ENCODE measurements around the gene DDX24.
"Not testable (repeated sequence)": the region's sequence is repeated elsewhere in the genome, so short reads cannot be mapped to it uniquely, and the experiment has no call there.

Gene DDX24

DNA sequence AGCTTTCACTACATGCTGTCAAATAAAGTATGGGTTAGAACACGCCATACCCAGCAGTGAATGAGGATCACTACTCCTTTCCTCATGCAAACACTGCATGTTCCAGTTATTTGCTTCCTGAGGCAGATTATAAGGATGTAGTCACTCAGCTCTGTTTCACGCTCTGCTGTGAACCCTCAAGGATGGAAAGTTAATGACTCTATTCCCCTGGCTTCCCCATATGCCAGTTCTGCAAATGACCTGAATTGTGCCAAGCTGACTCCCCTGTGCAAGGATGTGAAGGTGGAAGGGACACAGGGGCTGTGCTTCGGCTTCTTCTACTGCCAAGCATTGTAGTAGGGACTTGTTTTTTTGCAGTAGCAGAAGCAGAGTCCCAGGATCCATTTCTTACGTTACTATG, 6.9 kb upstream of the DDX24 start:
- DNase-seq (ENCODE audit: low spot score) (no peak), FAIRE-seq (no peak)

DNA sequence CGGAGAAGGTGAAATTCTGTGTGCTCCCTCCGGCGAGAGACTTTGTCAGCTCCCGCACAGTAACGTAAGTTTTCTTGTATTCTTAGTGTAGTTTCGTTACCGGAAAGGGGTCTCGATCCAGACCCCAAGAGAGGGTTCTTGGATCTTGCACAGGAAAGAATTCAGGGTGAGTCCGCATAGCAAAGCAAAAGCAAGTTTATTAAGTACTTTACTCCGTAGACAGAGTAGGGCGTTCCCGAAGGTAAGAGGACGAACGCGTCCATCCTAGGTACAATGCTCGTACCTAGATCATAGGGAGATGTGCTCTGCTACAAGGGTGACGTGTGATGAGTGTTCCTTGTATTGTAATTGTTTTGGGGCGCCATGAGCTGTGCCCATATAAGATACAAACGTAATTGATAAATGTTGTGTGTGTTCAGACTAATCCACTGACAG, 401 bp upstream of the DDX24 start:
- DNase-seq (ENCODE audit: low spot score) (no peak), FAIRE-seq (no peak)

GRCh38 chr14:94079891-94080620, 946 bp downstream of the DDX24 start:
- no peak for FAIRE-seq
- DNase-seq (ENCODE audit: low spot score) = peak; percentile 20

DNA sequence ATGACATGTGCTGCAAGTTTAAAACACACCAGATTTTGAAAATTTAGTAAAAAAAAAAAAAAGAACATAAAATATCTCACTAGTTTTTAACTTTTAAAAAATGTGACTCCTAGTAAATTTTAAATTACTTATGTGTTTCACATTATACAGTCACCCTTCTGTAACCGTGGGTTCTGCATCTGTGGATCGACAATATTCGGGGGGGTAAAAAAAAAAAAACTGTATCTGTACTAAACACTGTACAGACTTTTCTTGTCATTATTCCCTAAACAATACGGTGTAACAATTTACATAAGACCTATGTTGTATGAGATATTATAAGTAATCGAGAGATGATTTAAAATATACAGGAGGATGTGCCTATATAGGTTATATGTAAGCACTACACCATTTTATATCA, 3.2 kb downstream of the DDX24 start:
- FAIRE-seq (no peak), DNase-seq (ENCODE audit: low spot score) (no peak)

GRCh38 chr14:94077111-94077821, 3.7 kb downstream of the DDX24 start:
- no peak for DNase-seq (ENCODE audit: low spot score)

DNA sequence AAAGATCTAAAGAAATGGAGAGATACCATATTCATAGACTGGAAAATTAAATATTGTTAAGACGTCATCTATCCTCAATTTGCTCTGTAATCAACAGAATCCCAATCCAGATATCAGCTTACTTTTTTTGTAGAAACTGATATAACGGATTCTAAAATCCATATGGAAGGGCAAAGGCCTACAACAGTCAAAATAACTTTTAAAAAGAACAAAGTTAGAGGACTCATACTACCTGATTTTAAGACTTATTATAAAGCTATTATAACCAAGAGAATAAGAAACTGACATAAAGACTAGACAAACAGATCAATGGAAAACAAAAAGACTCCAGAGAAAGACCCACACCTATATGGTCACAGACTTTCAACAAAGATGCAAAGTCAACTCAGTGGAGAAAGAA, 6.0 kb downstream of the DDX24 start:
- FAIRE-seq = no peak

More at GRCh38 chr14:94077111-94077821, 3.7 kb downstream of the DDX24 start:
- no peak for FAIRE-seq

GRCh38 chr14:94074534-94074933, 6.5 kb downstream of the DDX24 start:
- no peak for FAIRE-seq
- DNase-seq (ENCODE audit: low spot score) = no peak

More for the DNA sequence above, 6.0 kb downstream of the DDX24 start:
- DNase-seq (ENCODE audit: low spot score) = no peak

DNA sequence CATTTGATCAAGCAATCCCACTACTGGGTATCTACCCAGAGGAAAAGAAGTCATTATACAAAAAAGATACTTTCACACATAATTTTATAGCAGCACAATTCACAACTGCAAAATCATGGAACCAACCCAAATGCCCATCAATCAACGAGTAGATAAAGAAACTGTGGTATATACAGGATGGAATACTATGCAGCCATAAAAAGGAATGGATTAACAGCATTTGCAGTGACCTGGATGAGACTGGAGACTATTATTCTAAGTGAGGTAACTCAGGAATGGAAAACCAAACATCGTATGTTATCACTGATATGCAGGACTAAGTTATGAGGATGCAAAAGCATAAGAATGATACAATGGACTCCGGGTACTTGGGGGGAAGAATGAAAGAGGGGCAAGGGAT, 8.9 kb downstream of the DDX24 start:
- not testable (repeated sequence) for FAIRE-seq; DNase-seq (ENCODE audit: low spot score)

DNA sequence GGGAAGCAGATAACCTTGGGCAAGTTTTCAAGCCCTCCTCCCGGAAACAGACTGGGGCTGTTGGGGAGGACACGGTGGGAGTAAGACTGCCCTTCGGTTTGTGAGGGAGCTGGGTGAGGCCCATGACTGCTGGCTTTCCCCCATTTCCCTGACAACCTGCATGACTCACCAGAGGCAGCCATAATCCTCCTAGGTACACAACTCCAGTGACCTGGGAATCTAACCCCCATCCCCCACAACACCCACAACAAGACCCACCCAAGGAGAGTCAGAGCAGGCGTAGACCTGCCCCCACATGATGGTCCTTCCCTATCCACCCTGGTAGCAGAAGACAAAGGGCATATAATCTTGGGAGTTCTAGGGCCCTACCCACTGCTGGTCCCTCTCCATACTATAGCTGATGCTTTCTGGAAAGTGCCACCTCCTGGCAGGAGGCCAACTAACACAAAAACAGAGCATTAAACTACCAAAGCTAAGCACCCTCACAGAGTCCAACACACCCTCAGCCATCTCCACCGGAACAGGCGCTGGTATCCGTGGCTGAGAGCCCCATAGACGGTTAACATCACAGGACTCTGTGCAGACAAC, 14.8 kb downstream of the DDX24 start:
- no peak for DNase-seq (ENCODE audit: low spot score)

GRCh38 chr14:94062344-94062940, 18.6 kb downstream of the DDX24 start:
- no peak for FAIRE-seq
- peak; percentile 66 for DNase-seq (ENCODE audit: low spot score)

More for the DNA sequence above, 14.8 kb downstream of the DDX24 start:
- FAIRE-seq = no peak

DNA sequence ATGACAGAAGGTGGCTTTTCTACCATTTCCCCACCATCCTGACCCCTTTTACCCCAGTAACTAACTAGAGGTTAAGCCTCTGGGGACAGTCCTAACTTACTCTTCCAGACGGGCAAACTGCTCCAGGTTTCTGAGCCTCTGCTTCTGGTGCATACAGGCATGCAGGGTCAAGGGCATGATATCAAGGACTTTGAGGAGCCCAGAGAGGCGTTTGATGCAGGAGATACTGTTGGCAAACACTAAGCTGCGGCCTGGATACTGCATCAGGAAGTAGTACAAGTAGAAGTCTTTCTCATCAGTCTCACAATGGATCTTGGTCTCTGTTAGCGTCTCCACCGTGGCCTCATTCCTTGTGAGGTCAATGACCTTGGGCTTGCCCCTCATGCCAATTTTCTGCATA, 21.0 kb downstream of the DDX24 start:
- FAIRE-seq (no peak), DNase-seq (ENCODE audit: low spot score) (no peak)

- FAIRE-seq (no peak), DNase-seq (ENCODE audit: low spot score) (no peak)
These were observed 22.3 kb downstream of the DDX24 start for GRCh38 chr14:94058674-94059138.

- no peak for DNase-seq (ENCODE audit: low spot score)
- FAIRE-seq = no peak
These were observed 22.8 kb downstream of the DDX24 start for GRCh38 chr14:94058128-94058673.

DNA sequence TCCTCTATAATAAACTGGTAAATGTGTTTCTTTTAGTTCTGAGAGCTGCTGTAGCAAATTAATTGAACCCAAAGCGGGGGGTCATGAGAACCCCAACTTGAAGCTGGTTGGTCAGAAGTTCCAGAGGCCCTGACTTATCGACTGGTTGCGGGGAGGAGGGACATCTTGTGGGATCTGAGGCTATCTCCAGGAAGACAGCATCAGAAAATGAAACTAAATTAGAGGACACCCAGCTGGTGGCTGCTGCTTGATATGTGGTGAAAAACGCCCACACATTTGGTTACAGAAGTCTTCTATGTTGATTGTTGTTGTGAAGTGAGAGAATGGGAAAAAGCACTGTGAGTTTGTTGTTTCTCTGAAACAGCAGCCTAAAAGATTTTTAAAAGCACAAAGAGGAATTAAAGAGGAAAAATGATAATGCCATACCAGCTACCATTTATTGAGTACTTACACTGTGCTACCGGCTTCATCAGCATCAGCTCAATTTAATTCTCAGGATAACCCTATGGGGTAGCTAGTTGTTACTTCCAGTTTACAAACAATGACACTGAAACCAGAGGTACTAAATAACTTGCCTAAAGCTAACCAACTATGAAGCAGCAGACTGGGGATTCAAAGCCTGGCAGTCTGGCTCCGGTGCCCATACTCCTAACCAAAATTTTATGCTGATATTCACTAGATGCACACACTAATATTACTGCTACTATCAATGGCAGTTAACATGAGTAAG, 24.3 kb downstream of the DDX24 start:
- no peak for FAIRE-seq
- no peak for DNase-seq (ENCODE audit: low spot score)

DNA sequence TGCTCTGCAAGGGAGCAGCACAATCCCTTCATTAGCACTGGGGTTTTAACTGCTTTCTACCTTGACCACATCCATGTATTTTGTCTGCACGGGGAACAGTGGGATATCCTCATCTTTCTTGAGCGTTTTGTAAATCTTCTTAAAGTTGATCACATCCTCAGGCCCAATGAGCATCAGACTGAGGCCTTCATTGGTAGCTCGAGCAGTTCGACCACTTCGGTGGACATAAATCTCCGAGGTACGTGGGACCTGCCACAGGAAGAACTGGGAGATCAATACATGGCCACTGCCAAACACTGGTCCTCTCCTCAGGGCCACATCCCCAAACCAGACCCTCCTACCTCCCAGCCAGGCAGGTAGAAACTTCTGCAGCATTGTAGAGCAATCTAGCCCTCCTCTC, 26.1 kb downstream of the DDX24 start:
- FAIRE-seq (no peak), DNase-seq (ENCODE audit: low spot score) (no peak)

GRCh38 chr14:94054401-94054800, 26.6 kb downstream of the DDX24 start:
- no peak for DNase-seq (ENCODE audit: low spot score)
- FAIRE-seq = no peak

GRCh38 chr14:94052662-94053061, 28.3 kb downstream of the DDX24 start:
- no peak for DNase-seq (ENCODE audit: low spot score)
- no peak for FAIRE-seq

DNA sequence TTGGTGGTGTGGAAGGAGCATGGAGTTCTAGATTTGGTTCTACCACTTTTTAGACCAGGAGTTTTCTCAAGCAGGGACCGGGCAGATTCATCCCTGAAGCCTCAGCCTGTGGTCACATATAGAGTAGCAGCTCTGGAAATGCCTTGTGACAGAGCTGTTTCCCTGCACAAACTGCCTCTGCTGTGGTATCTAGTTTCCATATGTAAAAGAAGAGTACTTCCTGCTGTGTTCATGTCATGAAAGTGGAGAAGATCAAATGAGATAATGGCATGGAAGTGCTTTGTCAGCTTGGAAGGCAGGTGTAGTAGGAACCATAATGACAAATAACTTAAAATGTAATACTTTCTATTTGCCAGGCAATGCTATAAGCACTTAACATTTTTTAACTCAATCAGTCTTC, 28.8 kb downstream of the DDX24 start:
- no peak for DNase-seq (ENCODE audit: low spot score)

DNA sequence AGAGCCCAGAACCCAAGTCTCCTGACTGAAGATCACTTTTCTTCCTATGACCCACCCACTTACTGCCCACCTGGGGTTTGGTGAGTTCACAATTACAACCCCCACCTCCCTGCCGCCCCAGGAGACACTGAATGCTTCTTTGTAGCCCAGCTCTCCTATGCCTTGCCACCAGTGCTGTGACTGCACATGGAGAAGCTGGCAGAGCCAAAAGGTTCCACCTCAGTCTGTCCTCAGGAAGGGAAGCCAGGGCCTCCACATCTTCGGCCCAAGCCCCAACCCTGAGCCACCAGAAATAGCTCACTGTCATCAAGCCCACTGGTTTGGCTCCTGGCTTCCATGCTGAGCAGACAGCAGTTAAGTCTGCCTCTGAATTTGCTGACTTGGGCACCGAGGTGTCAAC, 29.2 kb downstream of the DDX24 start:
- DNase-seq (ENCODE audit: low spot score) = no peak
- no peak for FAIRE-seq

More for the DNA sequence above, 28.8 kb downstream of the DDX24 start:
- no peak for FAIRE-seq

DNA sequence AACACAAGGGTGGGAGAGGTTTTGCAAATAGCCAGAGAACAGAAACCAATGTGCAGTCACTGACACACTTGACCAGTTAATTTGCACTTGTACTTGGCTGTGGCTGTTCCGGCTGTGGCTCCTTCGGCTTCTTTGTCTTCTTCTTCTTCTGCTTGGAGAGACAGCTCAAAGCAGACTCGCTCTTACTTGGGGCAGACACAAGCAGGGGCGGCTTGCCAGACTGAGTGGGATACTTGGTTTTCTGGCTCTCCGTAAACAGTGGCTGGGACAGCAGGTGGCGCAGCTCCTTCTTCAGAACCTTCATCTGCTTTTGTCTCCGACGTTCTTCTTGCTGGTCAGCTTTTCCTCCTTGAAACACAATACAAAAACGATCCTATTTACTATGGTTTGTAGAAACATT, 29.9 kb downstream of the DDX24 start:
- DNase-seq (ENCODE audit: low spot score) (no peak), FAIRE-seq (no peak)

Measured in urothelium cell line (cell line).